Body of pancreas (tissue), 4 donors: ENCODE data around the gene ERC2. TPM values are rescaled to one million over a fixed set of nuclear protein-coding genes. Genes with fewer than 3 reads are reported as not detected.

ENCODE experiments used
- ATAC-seq: fragments of 150-250 bp; one replicate; pipeline ENCODE4 v1.9.1; 2016
- DNase-seq, 4 donors: peaks; one replicate each; pipeline ENCODE4 v3.0.0-alpha.2; 2019
- H3K27ac ChIP-seq, 4 donors: fragments of 200-600 bp; sonication (generic); 1 replicate in 3 of 4; 2 replicates in 1 of 4; pipeline versions ENCODE4 v1.5.1 to v1.6.1; 2016 to 2019; ENCODE audit warnings: mild to moderate bottlenecking in 1 of 4, mixed read lengths in 1 of 4, moderate library complexity in 1 of 4
- H3K27me3 ChIP-seq, 2 donors: fragments of 200-600 bp; sonication (generic); one replicate each; pipeline ENCODE4 v1.6.0; 2016; ENCODE audit warnings: mild to moderate bottlenecking in 1 of 2
- H3K36me3 ChIP-seq, 2 donors: fragments of 200-600 bp; sonication (generic); replicated peaks in 1 of 2; 2 replicates each; pipeline ENCODE4 v1.5.1; 2016; ENCODE audit warnings: low read depth in 2 of 2; ENCODE audit not compliant: insufficient read depth in 1 of 2
- H3K4me1 ChIP-seq: fragments of 200-600 bp; sonication (generic); one replicate; pipeline ENCODE4 v1.6.0; 2016
- H3K4me3 ChIP-seq, 2 donors: fragments of 200-600 bp; sonication (generic); 1 replicate in 1 of 2; 2 replicates in 1 of 2; pipeline ENCODE4 v1.5.1; 2016 to 2019
- H3K9me3 ChIP-seq, 3 donors: fragments of 200-600 bp; sonication (generic); 1 replicate in 2 of 3; 2 replicates in 1 of 3; pipeline ENCODE4 v1.5.1; 2016
- POLR2A ChIP-seq, 3 donors: fragments of 450-650 bp; IDR thresholded peaks; one replicate each; pipeline ENCODE4 v1.6.1; 2016; ENCODE audit warnings: antibody characterized with exemption in 3 of 3, mild to moderate bottlenecking in 2 of 3
- WGBS, 2 donors: methylation state at CpG; one replicate each; pipeline ENCODE4 v1.1.5; 2017; 5-methylcytosine and 5-hydroxymethylcytosine counted together
- intact Hi-C: fragments of 100-400 bp; cut with DNase I; formaldehyde crosslinking; loops from one replicate; pipeline ENCODE4 v1.15.1; 2023
- total RNA-seq, 2 donors: library from RNA; depleted of rRNA; stranded (reverse); fragments of >200 nt; gene quantifications; one replicate each; pipeline ENCODE4 v1.1.0, GENCODE V29; 2016
- TF ChIP-seq, protein P1 (sequence below), 7 experiments: fragments of 450-650 bp in 4 of 7; fragments of 200-600 bp in 3 of 7; sonication (generic) in 3 of 7; IDR thresholded peaks; one replicate each; pipeline ENCODE4 v1.5.1; 2016 to 2019; ENCODE audit warnings: antibody characterized with exemption in 7 of 7

ERC2 gene
- total RNA-seq, 2 donors from 2014 or later, result 4.0 to 4.7 TPM

DNA sequence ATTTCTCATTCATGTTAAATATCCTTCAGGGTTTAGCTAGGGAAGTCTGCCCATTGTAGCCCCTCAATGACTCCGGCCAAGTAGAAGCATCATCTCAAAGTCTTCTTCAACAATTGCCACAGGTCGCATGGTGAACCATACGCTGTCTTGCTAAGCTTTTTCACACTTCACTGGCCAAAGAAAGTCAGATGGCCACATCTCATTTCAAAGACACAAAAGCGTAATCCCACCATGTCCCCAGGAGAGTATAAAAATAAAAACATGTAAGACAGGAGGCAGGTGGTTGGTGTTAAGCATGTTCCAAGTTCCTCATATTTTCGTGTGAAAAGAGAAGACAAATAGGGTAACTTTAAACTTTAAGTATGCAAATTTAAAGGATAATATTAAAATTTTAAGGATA lies 147.4 kb downstream of the ERC2 start:
- no peaks in the 10 kb centered on the region for H3K27me3 ChIP-seq
- no peak overlapping the region for H3K27ac ChIP-seq
- H3K9me3 ChIP-seq, result no peaks in the 10 kb centered on the region
- peaks cover 4% of the 10 kb centered on the region for H3K4me1 ChIP-seq
- WGBS, 2 donors, result 80 to 84% methylated on average over 5 of the region's 5 CpGs
- no peaks in the 10 kb centered on the region for H3K36me3 ChIP-seq
- no peak for ATAC-seq
- no peak for DNase-seq
- no peak overlapping the region for H3K4me3 ChIP-seq
- no peak for TF ChIP-seq POLR2A (IDR thresholded peaks at IDR 0.05)
- TF ChIP-seq, protein P1, sequence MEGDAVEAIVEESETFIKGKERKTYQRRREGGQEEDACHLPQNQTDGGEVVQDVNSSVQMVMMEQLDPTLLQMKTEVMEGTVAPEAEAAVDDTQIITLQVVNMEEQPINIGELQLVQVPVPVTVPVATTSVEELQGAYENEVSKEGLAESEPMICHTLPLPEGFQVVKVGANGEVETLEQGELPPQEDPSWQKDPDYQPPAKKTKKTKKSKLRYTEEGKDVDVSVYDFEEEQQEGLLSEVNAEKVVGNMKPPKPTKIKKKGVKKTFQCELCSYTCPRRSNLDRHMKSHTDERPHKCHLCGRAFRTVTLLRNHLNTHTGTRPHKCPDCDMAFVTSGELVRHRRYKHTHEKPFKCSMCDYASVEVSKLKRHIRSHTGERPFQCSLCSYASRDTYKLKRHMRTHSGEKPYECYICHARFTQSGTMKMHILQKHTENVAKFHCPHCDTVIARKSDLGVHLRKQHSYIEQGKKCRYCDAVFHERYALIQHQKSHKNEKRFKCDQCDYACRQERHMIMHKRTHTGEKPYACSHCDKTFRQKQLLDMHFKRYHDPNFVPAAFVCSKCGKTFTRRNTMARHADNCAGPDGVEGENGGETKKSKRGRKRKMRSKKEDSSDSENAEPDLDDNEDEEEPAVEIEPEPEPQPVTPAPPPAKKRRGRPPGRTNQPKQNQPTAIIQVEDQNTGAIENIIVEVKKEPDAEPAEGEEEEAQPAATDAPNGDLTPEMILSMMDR (IDR thresholded peaks at IDR 0.05), result no peak
- intact Hi-C loops, result no loop called here

DNA sequence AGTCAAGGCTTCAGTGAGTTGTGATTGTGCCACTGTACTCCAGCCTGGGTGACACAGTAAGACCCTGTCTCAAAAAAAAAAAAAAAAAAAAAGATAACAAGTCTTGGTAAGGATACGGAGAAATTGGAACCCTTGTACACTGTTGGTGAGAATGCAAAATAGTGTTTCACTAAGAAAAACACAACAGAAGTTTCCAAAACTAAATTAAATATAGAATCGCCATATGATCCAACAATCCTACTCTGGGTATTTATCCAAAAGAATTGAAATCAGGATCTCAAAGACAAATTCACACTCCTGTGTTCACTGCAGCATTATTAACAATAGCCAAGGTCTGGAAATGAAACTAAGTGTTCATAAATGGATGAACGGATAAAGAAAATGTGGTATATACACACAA lies 149.4 kb downstream of the ERC2 start:
- no peak for ATAC-seq
- no peak overlapping the region for H3K27ac ChIP-seq
- H3K4me1 ChIP-seq, result peaks cover 4% of the 10 kb centered on the region
- no peak for TF ChIP-seq POLR2A (IDR thresholded peaks at IDR 0.05)
- TF ChIP-seq, protein P1 (IDR thresholded peaks at IDR 0.05), result no peak
- H3K36me3 ChIP-seq, result no peaks in the 10 kb centered on the region
- intact Hi-C loops, result no loop called here
- DNase-seq, result no peak
- H3K27me3 ChIP-seq, result no peaks in the 10 kb centered on the region
- 95 to 97% methylated on average over 3 of the region's 3 CpGs for WGBS, 2 donors
- no peak overlapping the region for H3K4me3 ChIP-seq
- no peaks in the 10 kb centered on the region for H3K9me3 ChIP-seq

DNA sequence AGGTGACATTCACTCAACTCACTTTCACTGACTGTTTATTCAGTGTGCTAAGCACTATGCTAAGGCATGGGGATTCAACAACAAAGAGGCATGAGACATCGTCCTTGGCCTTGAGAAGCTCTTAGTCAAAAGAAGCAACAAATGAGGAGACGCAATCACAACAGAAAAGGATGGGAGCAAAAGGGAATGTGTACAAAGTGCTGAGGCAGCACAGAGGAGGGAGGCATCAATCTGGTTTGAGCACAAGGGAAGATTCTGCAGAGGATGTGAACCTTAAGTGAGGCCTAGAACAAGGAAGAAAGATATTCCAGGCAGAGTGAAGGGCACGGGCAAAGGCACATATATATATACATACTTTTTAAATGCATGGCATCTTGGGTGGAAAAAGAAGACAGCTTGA lies 151.3 kb downstream of the ERC2 start:
- DNase-seq (no peak), ATAC-seq (no peak)
- Histone ChIP-seq H3K9me3 (no peaks in the 10 kb centered on the region), H3K4me1 (peaks cover 4% of the 10 kb centered on the region), H3K27ac (no peak overlapping the region), H3K36me3 (no peaks in the 10 kb centered on the region), H3K27me3 (no peaks in the 10 kb centered on the region), H3K4me3 (no peak overlapping the region)
- no peak for TF ChIP-seq POLR2A (IDR thresholded peaks at IDR 0.05)
- TF ChIP-seq, protein P1 (IDR thresholded peaks at IDR 0.05), result no peak
- 77 to 79% methylated on average over 3 of the region's 3 CpGs for WGBS, 2 donors
- intact Hi-C loops, result no loop called here

DNA sequence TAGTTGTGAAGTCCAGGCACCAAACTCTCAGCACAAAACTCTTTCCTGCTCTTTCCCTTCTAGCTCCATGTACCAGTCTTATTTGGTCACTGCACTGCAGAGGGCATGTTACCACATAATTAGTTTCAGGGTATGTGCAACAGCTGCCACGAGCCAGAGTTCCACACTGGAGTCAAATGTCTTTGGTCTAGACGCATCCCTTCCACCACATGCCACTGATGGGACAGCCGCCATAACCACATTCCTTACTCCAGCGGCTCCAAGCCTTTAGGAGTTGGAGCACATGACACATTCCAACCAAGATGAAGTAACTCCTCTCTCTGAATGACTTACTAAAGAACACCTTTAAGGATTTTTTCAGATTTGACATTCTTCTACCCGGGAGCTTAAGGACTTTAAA lies 153.4 kb downstream of the ERC2 start:
- Histone ChIP-seq H3K27ac (no peak overlapping the region), H3K4me3 (no peak overlapping the region), H3K27me3 (no peaks in the 10 kb centered on the region), H3K9me3 (no peaks in the 10 kb centered on the region), H3K36me3 (no peaks in the 10 kb centered on the region), H3K4me1 (peaks cover 4% of the 10 kb centered on the region)
- intact Hi-C loops, result no loop called here
- no peak for ATAC-seq
- WGBS, 2 donors, result 79 to 83% methylated on average over 5 of the region's 5 CpGs
- TF ChIP-seq, protein P1 (IDR thresholded peaks at IDR 0.05), result no peak
- no peak for TF ChIP-seq POLR2A (IDR thresholded peaks at IDR 0.05)
- no peak for DNase-seq

DNA sequence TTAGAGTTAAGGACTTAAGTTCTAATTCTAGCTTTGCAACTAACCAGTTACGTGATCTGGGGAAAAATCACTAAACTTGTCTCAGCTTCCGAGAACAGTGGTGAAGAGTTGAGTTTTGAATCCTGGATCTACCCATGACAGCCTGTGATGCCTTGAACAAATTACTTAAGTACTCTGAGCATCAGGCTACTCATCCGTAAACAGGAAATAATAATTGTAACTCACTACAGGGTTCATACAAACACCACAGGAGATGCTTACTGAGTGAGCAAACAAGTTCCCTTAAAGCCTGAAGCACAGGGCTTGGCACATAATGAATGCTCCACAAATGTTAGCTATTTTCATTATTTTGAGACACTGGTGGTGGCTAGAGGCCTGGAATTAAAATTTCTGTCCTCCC lies 158.8 kb downstream of the ERC2 start:
- no peak overlapping the region for H3K27ac ChIP-seq
- no peaks in the 10 kb centered on the region for H3K36me3 ChIP-seq
- H3K9me3 ChIP-seq, result no peaks in the 10 kb centered on the region
- intact Hi-C loops, result no loop called here
- H3K4me1 ChIP-seq, result no peaks in the 10 kb centered on the region
- no peak overlapping the region for H3K4me3 ChIP-seq
- TF ChIP-seq, protein P1 (IDR thresholded peaks at IDR 0.05), result no peak
- TF ChIP-seq POLR2A (IDR thresholded peaks at IDR 0.05), result no peak
- ATAC-seq (no peak), DNase-seq (no peak)
- WGBS, 2 donors, result 48 to 68% methylated on average over 3 of the region's 3 CpGs
- H3K27me3 ChIP-seq, result no peaks in the 10 kb centered on the region
